ENCODE data around the gene AUTS2. TPM values are rescaled to one million over a fixed set of nuclear protein-coding genes. Genes with fewer than 3 reads are reported as not detected.

The AUTS2 gene
- total and polyA plus RNA-seq, 2 experiments from 2014 or later = 32.0 to 91.0 TPM

DNA sequence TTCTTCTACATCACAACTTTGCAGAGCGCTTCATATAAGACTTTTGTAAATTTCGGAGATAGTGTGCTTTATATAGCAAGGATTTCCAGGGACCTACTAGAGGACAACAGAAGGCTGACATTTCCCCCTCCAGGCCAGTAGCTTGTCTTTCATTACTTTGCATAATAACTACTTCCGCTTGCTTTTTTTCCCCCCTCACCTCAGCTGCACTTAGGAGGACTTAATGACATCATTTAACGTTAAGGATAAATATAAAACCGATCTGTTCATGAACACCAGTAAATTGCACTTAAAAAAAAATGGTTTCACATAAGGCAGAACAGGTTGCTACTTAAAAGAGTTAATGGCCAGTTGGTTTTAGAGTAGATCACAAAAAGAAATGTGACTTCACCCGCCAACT, 172.3 kb downstream of the AUTS2 start:
- no peak overlapping the region for H3K4me3 ChIP-seq
- H3K9me3 Mint-ChIP-seq = no peaks in the 10 kb centered on the region
- H3K4me1 Mint-ChIP-seq = peaks cover 12% of the 10 kb centered on the region
- H3K27ac ChIP-seq (ENCODE audit: low read depth) = no peak overlapping the region
- H4K20me1 ChIP-seq (replicated peaks; ENCODE audit: insufficient read depth) = no peaks in the 10 kb centered on the region
- no peaks in the 10 kb centered on the region for H3K79me2 ChIP-seq (replicated peaks; ENCODE audit: insufficient read depth)
- no peaks in the 10 kb centered on the region for H3K36me3 ChIP-seq (ENCODE audit: insufficient read depth)
- H3K9me2 ChIP-seq (ENCODE audit: insufficient read depth) = no peaks in the 10 kb centered on the region
- 0 out of 2 replicates have a peak, but pooled peaks cover 11% of the 10 kb centered on the region for H3K4me1 ChIP-seq (ENCODE audit: insufficient read depth)
- ATAC-seq = no peak
- H3K27ac Mint-ChIP-seq = no peak overlapping the region
- DNase-seq (ENCODE audit: low spot score) = no peak
- no peaks in the 10 kb centered on the region for H3K27me3 Mint-ChIP-seq (ENCODE audit: insufficient read depth, low read depth, poor library complexity)
- no peak overlapping the region for H2AFZ ChIP-seq
- H3K36me3 Mint-ChIP-seq (ENCODE audit: low read depth) = no peaks in the 10 kb centered on the region
- no peak for TF ChIP-seq EZH2phosphoT487 (IDR thresholded peaks at IDR 0.05; ENCODE audit: unreplicated experiment)
- H3K27me3 ChIP-seq (ENCODE audit: insufficient read depth) = no peaks in the 10 kb centered on the region
- no peaks in the 10 kb centered on the region for H3F3A ChIP-seq (replicated peaks; ENCODE audit: low read depth)
- no peak overlapping the region for H3K4me3 Mint-ChIP-seq
- no peak overlapping the region for H3K4me2 ChIP-seq

DNA sequence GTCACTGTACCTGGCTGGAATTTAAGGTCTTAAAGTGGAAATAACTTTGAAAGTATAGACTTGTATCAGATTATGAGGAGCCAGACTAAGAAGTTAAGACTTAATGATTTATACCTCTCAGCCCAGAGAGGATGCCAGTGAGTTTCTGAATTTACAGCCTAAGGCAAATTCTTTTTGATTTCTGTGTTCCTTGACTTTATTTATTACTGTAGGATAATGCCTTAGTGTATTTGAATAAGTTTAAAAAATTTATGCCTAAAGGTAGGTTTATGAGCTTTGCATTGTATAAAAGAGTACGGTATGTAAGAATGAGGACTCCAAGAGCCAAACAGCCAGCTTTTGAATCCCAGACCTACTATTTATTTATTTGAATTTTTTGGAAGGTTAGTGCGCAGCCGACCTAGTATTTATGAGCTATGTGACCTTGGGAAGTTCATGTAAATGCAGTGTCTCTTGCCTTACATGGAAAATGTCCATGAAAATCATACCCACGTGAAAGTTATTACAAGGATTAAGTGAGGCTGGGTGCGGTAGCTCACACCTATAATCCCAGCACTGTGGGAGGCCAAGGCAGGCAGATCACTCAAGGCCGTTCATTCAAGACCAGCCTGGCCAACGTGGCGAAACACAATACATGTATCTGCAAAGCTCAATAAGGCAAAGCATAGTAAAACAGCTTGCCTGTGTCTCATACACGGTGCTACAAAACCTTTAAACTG, 174.6 kb downstream of the AUTS2 start:
- H3K27ac Mint-ChIP-seq = no peak overlapping the region
- TF ChIP-seq, protein P1, sequence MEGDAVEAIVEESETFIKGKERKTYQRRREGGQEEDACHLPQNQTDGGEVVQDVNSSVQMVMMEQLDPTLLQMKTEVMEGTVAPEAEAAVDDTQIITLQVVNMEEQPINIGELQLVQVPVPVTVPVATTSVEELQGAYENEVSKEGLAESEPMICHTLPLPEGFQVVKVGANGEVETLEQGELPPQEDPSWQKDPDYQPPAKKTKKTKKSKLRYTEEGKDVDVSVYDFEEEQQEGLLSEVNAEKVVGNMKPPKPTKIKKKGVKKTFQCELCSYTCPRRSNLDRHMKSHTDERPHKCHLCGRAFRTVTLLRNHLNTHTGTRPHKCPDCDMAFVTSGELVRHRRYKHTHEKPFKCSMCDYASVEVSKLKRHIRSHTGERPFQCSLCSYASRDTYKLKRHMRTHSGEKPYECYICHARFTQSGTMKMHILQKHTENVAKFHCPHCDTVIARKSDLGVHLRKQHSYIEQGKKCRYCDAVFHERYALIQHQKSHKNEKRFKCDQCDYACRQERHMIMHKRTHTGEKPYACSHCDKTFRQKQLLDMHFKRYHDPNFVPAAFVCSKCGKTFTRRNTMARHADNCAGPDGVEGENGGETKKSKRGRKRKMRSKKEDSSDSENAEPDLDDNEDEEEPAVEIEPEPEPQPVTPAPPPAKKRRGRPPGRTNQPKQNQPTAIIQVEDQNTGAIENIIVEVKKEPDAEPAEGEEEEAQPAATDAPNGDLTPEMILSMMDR (conservative IDR thresholded peaks at IDR 0.05; ENCODE audit: low read depth in 2 of 2) = no peak
- no peak for TF ChIP-seq ZNF331 (CRISPR knock-in tag; IDR thresholded peaks at IDR 0.05; ENCODE audit: low read depth)
- no peaks in the 10 kb centered on the region for H3K36me3 ChIP-seq (ENCODE audit: insufficient read depth)
- DNase-seq (ENCODE audit: low spot score) (no peak), ATAC-seq (peak; percentile 32; the same call in 2 of the 3 replicates)
- H3K4me2 ChIP-seq = no peak overlapping the region
- no peak overlapping the region for H3K27ac ChIP-seq (ENCODE audit: low read depth)
- H3K4me1 ChIP-seq (ENCODE audit: insufficient read depth) = 0 out of 2 replicates have a peak, but pooled peaks cover 11% of the 10 kb centered on the region
- no peaks in the 10 kb centered on the region for H3K36me3 Mint-ChIP-seq (ENCODE audit: low read depth)
- H3K4me1 Mint-ChIP-seq = peaks cover 12% of the 10 kb centered on the region
- no peaks in the 10 kb centered on the region for H3F3A ChIP-seq (replicated peaks; ENCODE audit: low read depth)
- no peaks in the 10 kb centered on the region for H3K9me2 ChIP-seq (ENCODE audit: insufficient read depth)
- H3K79me2 ChIP-seq (replicated peaks; ENCODE audit: insufficient read depth) = no peaks in the 10 kb centered on the region
- H3K9me3 Mint-ChIP-seq = no peaks in the 10 kb centered on the region
- H3K27me3 Mint-ChIP-seq (ENCODE audit: insufficient read depth, low read depth, poor library complexity) = no peaks in the 10 kb centered on the region
- no peak overlapping the region for H2AFZ ChIP-seq
- H3K27me3 ChIP-seq (ENCODE audit: insufficient read depth) = no peaks in the 10 kb centered on the region
- H4K20me1 ChIP-seq (replicated peaks; ENCODE audit: insufficient read depth) = no peaks in the 10 kb centered on the region
- no peak overlapping the region for H3K4me3 Mint-ChIP-seq
- H3K4me3 ChIP-seq = no peak overlapping the region

DNA sequence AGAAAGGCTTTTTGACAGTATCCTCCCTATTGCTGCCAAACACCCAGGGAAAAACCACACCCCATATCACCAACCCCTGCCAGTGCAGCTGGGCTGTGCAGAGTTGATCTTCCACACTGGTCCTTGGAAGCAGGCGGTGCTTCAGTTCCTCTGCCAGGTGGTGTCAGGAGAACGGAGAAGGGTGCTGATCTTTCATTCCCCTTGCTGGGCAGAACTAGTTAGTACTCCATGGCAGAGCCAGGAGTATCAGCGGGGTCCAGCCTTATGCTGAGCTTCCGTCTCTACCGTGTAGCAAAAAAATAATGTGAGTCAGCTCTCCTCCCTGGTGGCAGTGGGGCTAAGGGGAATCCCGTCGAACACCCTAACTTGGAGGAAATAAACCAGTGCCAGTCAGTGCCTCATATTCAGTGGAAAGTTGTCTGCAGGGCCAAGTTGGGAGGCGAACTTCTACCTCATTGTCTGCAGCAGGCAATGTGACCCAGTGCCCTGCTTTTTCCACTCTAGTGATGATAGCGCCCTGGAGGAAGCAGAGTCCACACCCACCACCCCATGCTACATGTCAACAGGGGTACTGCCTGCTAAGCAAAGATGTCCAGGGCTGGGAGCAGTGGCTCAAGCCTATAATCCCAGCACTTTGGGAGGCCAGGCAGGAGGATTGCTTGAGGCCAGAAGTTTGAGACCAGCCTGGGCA, 175.4 kb downstream of the AUTS2 start:
- Mint-ChIP-seq H3K4me3 (no peak overlapping the region), H3K9me3 (no peaks in the 10 kb centered on the region), H3K4me1 (peaks cover 12% of the 10 kb centered on the region), H3K27me3 (ENCODE audit: insufficient read depth, low read depth, poor library complexity) (no peaks in the 10 kb centered on the region), H3K27ac (no peak overlapping the region), H3K36me3 (ENCODE audit: low read depth) (no peaks in the 10 kb centered on the region)
- Histone ChIP-seq H3K4me2 (no peak overlapping the region), H3K27ac (ENCODE audit: low read depth) (no peak overlapping the region), H3F3A (replicated peaks; ENCODE audit: low read depth) (no peaks in the 10 kb centered on the region), H4K20me1 (replicated peaks; ENCODE audit: insufficient read depth) (no peaks in the 10 kb centered on the region), H3K4me3 (no peak overlapping the region), H3K79me2 (replicated peaks; ENCODE audit: insufficient read depth) (no peaks in the 10 kb centered on the region), H3K36me3 (ENCODE audit: insufficient read depth) (no peaks in the 10 kb centered on the region), H3K9me2 (ENCODE audit: insufficient read depth) (no peaks in the 10 kb centered on the region), H3K27me3 (ENCODE audit: insufficient read depth) (no peaks in the 10 kb centered on the region), H2AFZ (no peak overlapping the region), H3K4me1 (ENCODE audit: insufficient read depth) (0 out of 2 replicates have a peak, but pooled peaks cover 11% of the 10 kb centered on the region)
- ATAC-seq (peak; percentile 59), DNase-seq (ENCODE audit: low spot score) (no peak)
- no peak for TF ChIP-seq EZH2 (IDR thresholded peaks at IDR 0.05; ENCODE audit: low read depth, unreplicated experiment)
- TF ChIP-seq, protein P2, sequence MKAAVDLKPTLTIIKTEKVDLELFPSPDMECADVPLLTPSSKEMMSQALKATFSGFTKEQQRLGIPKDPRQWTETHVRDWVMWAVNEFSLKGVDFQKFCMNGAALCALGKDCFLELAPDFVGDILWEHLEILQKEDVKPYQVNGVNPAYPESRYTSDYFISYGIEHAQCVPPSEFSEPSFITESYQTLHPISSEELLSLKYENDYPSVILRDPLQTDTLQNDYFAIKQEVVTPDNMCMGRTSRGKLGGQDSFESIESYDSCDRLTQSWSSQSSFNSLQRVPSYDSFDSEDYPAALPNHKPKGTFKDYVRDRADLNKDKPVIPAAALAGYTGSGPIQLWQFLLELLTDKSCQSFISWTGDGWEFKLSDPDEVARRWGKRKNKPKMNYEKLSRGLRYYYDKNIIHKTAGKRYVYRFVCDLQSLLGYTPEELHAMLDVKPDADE (IDR thresholded peaks at IDR 0.05) = no peak
- TF ChIP-seq EZH2phosphoT487 (IDR thresholded peaks at IDR 0.05; ENCODE audit: unreplicated experiment) = no peak
- no peak for TF ChIP-seq JUNB (IDR thresholded peaks at IDR 0.05; ENCODE audit: unreplicated experiment)
- TF ChIP-seq NANOG (IDR thresholded peaks at IDR 0.05; ENCODE audit: borderline replicate concordance) = no peak
- TF ChIP-seq POLR2AphosphoS5 (IDR thresholded peaks at IDR 0.05; ENCODE audit: low read depth) = no peak
- TF ChIP-seq, protein P3, sequence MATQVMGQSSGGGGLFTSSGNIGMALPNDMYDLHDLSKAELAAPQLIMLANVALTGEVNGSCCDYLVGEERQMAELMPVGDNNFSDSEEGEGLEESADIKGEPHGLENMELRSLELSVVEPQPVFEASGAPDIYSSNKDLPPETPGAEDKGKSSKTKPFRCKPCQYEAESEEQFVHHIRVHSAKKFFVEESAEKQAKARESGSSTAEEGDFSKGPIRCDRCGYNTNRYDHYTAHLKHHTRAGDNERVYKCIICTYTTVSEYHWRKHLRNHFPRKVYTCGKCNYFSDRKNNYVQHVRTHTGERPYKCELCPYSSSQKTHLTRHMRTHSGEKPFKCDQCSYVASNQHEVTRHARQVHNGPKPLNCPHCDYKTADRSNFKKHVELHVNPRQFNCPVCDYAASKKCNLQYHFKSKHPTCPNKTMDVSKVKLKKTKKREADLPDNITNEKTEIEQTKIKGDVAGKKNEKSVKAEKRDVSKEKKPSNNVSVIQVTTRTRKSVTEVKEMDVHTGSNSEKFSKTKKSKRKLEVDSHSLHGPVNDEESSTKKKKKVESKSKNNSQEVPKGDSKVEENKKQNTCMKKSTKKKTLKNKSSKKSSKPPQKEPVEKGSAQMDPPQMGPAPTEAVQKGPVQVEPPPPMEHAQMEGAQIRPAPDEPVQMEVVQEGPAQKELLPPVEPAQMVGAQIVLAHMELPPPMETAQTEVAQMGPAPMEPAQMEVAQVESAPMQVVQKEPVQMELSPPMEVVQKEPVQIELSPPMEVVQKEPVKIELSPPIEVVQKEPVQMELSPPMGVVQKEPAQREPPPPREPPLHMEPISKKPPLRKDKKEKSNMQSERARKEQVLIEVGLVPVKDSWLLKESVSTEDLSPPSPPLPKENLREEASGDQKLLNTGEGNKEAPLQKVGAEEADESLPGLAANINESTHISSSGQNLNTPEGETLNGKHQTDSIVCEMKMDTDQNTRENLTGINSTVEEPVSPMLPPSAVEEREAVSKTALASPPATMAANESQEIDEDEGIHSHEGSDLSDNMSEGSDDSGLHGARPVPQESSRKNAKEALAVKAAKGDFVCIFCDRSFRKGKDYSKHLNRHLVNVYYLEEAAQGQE (IDR thresholded peaks at IDR 0.05; ENCODE audit: unreplicated experiment) = no peak

Measured in GM23338 (cell line).